GM21367 (cell line): Measurements from ENCODE around the gene NUAK1.

ENCODE experiments used
- ATAC-seq: cut with Tn5 transposase; IDR thresholded peaks from one replicate; pipeline ENCODE4 v1.9.1; 2021; ENCODE audit not compliant: unreplicated experiment

Gene NUAK1

DNA sequence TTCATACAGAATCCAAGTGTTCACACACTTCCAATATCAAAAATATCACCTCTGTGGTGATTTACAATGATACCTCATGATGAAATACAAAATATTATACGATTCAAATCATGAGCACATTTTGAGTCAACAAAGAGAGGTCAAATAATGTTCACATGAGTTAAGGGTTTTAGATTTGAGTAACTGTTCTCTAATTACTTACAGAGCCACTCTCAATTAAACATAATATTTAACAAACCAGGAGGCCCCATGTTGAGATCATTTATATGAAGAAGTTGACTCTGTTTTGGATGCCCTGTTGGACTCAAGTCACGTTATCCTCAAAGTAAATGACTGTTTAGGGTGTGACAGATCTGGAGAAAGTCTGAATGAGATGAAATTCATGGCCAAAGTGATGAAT lies 53.5 kb downstream of the NUAK1 start:
- no peak for ATAC-seq

DNA sequence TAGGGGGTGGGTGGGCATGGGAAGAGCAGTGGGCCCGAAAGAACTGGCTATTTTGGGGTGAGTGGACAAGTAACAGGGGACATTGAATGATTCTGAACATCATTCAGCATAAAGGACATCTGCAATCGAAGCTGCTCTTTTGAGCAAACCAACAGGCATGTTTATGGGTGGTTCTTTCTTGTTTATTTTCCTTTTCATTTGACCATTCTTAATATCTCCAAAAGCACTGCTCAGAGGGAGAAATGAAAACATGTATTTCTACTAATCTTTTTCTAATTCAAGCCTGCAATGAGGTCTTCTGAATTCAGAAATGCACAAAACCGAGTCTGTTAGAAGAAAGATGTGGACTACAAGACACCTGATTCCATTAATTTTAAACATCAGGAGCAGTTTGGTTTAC lies 54.0 kb downstream of the NUAK1 start:
- no peak for ATAC-seq

DNA sequence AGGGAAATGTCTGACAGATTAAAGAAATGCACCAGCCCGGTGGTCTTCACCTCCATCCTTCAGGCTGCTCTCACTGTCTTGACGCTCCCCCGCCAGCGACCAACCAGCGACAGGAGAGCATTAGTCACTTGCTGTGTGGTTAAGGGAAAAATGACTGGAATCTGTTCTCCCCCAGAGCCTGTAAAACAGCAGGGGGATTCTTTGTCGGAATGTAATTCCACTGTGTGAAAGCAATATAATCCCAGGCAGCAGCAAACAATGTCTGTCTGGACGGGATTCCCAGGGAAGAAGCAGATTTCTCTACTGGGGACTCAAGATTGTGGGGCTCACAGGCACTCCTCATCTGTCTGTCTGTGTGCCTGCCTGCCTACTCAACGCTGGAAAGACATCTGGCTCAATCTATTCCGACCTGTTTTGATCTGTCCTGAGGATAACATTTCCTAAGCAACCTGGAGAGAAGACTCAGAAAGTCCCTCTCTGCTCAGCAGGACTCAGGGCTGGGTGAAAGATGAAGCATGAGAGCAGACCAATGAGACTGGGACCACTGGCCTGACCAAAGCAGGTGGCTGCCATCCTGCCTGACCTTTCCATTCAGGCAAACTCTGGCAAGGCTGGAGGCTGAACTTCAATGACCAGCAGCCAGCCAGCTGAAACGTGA lies 54.6 kb downstream of the NUAK1 start:
- no peak for ATAC-seq

DNA sequence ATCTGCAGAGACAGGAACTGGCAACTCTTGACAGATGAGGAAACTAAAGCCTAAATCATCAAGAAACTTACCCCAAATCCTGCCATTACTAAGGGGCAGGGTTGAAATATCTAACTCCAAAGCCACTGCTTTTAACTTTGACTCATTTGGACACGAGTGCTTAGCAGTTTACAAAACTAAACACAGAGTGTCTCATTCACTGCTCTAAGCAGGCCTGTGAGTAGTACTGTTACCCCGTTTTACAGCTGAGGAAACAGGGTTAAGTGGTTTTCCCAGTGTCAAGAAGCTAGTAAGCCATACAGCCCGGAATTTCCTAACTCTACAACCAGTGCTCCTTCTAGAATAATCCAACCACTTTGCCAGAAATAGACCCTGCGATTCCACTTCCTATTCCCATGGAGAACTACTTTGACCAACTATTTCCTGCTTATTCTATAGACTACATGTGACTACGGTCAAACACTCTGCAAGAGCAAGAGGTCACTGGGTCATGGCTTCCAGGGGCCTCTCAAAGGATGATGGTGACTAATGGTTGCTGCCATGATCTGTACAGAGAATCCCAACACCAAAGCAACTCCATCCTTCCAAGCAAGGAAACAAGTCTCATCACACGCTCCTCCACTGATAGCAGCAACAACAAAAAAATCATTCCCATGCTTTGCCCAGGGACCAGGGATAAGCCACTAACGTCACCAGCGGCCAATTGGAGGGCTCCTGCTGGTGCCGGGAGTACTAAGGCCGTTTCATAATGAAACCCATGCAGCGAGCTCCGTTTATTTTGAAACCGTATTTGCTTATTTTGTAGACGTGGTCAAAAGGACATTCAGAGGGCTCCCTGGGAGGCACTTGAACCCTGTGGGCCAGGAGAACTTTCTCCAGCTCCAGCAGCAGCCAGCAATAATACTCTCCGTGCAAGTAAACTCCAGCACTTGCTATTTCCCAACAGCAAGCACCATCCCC lies 56.3 kb downstream of the NUAK1 start:
- ATAC-seq = no peak

DNA sequence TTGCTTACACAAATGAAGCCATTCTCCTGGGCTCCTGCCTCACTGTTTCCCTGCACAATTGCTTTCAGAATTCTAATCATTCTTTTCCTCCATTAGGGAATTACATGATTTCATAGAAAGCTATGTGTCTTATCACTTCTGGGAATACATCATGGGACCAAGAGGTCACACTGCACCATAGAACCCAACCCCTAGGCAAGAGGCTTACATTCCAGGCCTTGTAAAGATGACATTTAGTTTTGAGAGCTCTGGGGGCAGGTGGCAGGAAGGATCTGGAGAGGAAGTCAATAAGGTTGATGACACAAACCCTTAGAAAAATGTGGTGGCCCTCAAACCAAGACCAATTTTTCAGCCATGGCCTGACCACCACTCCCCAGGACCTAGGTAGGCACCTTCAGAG lies 57.1 kb downstream of the NUAK1 start:
- ATAC-seq = no peak

DNA sequence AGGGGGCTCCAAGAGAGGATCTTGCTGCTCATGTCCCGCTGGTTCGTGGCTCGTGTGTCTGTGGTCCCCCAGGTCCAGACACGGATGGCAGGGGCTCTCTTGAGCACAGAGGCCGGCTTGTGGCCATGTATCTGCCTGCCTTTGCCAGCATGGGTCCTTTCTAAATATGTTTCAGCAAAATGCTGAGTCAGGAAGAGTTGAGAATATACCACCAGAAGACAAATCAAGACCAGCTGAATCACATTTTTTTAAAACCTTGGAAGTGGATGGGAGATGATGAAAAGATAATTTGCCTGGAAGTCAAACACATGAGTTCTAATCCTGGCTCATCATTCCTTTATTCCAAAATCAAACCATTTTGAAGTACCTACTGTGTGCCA lies 58.0 kb downstream of the NUAK1 start:
- no peak for ATAC-seq

DNA sequence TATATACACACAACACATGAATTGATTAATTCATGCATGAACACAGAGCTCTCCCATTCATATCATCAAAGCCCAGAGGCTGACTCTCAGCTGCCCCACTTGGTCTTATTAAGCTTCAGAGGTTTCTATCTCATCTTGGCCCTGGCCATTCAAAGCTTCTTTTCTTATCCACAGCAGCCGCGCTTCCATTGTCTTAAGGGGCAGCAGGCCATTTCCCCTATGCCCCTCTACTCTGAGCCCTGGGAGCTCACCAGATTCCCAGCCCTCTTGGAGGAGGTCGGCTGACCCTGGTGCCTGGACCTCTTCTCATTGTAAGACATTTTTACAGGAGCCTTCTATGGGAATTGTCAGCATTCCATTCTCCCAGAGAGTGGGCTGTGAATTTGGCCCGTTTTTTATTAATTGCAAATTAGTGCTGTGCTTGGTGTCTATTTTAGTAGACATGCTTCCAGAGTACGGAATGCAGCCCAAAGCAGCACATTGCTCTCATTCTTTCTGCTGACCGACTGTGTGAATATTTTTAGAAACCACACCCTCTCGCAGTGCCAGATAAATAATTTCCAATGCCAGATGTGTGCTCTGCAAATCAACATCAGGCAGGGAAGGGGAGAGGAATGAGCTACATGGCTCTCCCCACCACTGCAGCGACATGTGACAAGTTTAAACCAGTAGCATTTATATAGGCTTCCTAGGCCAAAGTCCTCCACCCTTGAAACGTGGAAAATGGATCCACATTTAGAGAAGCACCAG lies 58.5 kb downstream of the NUAK1 start:
- no peak for ATAC-seq

DNA sequence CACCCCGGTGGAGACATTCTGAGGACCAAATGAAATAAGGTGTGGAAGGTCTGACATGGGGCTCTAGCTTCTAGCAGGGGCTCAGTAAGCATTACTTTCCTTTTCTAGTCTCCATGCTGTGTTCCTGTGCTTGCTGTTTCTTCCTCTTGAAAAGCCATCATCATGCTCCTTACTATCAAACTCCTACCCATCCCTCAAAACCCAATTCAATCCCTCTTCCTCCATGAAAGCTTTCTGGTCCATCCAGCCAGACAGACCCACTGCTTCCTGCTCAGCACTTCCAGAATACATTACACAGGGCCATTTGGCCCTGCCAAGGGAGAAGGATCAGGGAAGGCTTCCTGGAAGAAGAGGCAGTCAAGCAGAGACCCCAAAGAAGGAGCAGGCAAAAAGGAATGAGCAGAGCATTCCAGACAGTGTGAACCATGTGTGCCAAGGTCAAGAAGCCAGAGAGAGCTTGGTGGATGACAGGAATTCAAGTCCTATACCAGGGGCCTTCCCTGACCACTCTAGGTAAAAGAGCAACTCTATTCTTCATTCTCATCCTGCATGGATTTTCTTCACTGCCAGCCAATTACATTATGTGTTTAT lies 59.5 kb downstream of the NUAK1 start:
- no peak for ATAC-seq

DNA sequence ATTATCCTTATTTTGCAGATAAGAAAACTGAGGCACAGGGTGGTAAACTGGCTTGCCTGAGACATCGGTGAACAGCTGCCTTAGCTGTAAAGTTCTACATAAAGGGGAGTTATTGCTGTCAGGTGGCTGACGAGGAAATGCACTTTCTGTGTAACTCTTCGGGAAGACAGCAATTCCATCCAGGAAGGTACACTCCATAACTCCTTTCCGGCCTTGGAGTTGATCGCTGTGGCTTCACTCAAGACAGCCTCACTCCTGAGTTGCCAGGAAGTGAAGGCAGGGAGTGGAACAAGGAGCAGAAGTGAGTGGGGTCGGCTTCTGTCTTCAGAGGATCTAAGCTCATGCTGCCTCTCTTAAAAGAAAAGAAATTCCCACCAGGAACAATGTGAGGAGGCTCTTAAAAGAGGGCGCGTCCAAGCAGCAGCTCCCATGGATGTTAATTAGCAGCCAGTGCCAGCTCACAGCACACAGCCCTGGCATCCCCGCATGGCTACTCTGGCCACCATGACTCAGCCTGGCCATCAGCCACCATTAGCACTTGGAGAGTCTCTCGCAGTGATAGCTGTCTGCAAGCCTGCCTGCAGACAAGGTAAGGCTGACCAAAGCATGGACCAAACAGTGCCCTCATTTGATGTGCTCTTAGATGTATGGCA lies 60.3 kb downstream of the NUAK1 start:
- ATAC-seq = no peak

DNA sequence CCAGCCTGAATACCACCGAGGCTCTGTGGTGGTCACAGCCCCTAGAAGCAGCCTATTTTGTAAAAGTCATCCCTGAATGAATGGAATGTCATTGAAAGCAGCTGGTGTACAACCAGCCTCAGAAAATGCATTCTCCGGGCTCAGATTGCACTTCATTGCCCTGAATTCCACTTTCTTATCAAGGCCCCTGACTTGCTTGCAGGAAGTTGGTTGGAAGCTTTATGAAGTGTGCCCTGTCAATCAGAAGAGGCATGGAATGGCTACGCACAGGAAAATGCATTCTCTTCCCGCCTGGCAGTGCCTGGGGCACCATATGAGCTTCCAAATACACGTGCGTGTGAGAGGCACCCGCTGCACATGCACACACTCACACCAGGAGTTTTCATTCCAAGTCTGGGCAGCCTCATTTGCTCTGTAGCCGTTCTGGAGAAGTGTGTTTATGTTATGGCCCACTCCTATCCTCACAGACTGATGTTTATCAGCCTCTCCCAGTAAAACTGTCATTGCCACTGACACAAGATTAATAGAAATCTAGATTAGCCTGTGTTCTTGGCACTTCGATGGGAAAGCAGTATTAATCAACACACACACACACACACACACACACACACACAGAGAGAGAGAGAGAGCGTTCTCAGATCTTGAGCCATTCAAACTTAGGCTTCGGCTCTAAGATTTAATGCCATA lies 63.9 kb downstream of the NUAK1 start:
- no peak for ATAC-seq

DNA sequence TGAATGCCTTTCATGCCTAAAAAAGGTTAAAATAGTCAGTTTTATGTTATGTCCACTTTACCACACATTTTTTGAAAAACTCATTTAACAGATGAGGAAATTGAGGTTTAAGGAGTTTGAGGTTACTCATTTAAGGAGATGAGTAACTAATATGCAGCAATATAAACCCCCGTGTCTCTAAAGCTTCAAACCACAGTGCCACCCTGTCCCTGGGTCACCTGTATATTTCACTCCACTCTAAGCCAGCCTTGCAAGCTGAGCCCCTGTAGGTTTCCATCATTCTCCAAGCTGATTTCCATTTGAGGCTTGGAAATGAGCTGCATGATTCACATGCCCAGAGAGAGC lies 64.4 kb downstream of the NUAK1 start:
- no peak for ATAC-seq

DNA sequence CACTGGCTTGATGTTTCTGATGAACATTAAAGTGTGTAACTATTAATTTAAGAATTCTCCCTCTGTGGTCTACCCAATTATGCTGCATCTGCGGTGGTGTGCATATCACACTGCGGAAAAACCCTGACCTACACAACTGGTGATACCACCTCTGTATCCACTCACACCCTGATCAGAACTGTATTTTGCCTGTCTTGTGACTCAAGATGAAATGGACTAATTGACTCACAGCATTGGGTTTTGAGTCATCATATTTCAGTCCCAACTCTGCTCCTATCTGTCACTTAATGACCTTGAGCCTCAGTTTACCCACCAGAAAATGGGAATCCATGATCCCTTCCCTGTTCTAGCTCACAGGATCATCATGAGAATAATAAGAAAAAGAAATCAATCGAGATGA lies 65.6 kb downstream of the NUAK1 start:
- ATAC-seq = no peak

DNA sequence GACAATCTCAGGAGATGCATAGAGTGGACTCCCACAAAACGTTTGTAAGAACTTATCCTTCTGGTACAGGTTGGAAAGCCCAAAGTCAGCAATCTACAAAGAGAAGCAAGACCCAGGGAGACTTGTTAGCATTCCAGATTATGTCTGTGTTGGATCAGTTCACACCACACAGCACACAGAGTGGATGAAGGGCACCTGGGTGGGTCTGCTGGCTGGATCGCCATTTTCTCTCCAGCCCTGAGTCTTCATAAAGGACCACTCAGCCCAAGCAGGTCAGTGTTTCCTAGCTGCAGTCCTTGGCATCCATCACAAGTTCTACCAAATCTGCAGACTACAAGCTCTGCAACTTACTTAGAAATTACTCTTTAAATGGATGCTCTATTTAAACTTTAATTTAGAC lies 66.0 kb downstream of the NUAK1 start:
- no peak for ATAC-seq

DNA sequence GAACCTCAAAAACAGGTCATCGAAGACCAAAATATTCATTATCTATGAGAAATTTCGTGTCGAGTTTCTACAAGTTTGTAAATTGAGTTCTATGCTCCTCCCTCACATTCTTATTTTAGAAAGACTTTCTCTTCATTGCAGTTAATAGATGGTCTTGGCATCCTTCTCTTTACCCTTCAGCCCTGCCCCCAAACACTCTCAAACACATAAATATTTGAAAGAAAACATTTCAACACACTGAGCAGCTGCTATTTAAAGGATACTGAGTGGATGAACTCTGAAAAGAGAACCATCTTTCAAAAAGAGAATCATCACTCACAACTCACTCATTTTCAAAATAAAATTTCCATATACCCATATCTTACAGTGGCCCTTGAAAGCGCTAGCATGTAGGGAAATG lies 67.1 kb downstream of the NUAK1 start:
- ATAC-seq = no peak

DNA sequence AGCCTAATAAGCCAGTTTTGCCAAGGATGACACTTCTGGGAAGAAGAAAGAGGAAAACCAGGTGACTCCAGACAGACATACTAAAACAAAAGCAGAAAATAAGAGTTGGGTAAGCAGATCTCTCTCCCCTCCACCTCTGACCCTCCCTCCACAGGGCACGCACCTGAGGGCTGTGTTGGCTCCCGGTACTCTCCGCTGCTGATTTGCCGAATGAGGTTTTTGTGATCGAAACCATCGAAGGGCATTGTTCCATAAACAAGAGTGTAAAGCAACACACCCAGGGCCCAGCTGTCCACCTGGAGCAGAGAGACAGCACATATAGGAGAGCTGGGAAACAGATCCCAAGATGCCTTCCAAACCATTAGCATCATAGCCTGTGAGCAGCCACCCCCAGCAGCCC lies 68.1 kb downstream of the NUAK1 start:
- ATAC-seq = no peak

DNA sequence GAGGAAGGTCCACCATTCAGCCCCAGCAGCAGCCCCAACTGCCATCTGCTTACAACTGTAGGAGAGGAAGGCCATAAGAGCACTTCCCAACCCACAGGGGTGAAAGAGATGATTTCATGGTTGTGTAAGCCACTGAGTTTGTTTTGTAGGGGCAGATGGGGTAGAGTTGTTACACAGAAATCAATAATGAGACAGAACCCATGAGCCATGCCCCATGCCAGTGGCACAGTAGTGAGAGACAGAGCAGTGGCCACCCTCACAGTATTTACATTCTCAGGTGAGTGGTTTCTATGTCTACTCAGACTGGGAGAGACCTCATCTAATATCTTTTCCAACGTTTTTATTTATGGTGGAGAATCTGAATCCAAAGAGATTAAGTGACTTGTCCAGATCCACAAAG lies 68.6 kb downstream of the NUAK1 start:
- ATAC-seq = no peak

DNA sequence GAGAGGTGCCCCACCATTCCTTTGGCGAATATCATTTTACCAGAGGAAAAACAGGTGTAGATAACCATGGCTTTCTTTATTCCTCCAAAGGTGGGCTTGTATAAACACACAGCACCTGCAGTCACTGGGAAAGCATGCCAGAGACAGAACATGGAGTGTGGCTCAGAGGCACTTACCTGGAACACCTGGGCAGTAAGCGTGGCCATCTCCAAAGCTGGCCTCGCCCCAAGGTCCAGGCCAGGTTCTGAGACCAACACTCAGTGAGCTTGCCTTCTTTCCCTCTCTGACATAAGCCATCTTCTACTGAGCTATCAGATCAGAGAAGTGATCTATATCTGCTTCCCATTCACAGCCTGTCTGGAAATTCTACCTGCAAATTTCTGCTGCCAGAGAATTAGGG lies 70.5 kb downstream of the NUAK1 start:
- no peak for ATAC-seq

DNA sequence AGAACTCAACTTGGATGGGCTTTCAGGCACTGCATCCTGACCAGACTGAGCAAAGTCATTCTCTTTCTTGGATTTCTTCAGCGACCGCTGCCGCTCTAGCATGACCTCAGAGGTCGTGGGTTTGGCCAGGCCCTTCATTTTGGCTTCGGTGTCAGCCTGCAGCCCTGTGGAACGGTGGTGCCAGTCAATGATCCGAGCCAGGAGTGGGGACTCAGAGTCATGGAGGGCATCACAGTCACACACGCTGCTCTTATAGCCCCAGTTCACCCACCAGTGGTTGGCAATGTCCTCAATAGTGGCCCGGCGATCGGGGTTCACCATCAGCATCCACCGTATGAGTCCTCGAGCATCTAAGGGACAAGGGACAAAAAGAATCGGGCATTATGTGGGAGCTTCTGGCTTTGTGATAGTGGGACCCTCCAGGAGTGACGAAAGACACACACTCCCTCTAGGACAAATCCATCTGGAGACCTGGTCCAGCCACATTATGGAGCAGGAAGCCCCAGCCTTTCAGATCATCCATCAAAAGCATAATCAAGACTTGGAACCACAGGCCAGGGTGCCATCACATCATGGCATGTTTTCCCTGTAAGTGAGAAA lies 71.0 kb downstream of the NUAK1 start:
- no peak for ATAC-seq

DNA sequence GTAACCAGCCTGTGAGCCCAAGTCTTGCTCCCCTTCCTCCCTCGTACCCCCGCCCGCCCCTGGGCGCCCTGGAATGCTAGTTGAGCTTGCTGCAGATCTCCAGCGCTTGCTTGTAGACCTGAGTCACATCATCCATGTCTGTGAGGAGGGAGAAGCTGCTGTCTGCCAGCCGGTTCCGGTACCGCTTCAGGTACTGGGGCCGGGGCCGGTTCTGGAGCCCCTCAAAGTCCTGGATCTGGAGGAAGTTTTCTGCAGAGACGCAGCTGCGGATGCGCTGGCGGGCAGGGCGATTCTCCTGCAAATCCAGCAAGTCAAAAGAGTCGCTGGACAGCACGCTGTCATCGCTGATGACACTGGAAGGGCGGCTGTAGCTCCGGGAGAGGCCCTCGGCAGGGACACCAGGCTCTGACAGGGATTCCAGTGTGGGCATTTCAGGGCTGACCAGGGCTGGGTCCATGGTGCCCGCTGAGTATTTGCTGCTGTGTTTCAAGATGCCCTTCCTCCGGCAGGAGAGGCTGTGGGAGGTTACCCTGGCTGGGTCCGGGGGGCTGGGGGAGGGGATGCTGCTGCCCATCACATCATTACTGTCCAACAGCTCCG lies 71.9 kb downstream of the NUAK1 start:
- ATAC-seq = no peak
